NK-92 (cell line): ENCODE measurements around the gene HELB.
"Not testable (repeated sequence)": the region's sequence is repeated elsewhere in the genome, so short reads cannot be mapped to it uniquely, and the experiment has no call there.

Experiments
- DNase-seq: peaks from one replicate; lab custom pipeline; 2025; ENCODE audit not compliant: unreplicated experiment; lab: John Stamatoyannopoulos, UW

HELB gene

GRCh38 chr12:66302827-66303169 lies 505 bp downstream of the HELB start:
- no peak for DNase-seq

DNA sequence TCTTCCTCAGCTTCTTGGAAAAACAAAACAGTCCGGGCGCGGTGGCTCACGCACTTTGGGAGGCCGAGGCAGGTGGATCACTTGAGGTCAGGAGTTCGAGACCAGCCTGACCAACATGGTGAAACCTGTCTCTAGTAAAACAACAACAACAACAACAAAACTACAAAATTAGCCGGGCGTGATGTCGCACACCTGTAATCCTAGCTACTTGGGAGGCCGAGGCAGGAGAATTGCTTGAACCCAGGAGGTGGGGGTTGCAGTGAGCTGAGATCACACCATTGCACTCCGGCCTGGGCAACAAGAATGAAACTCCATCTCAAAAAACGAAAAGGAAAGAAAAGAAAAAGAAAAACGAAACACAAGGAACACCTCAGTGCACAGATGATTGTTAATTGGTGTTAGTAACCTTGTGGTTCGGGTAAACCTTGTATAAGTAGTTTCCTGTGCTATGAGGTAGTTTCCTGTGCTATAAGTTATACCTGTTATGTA lies 1.1 kb downstream of the HELB start:
- not testable (repeated sequence) for DNase-seq

DNA sequence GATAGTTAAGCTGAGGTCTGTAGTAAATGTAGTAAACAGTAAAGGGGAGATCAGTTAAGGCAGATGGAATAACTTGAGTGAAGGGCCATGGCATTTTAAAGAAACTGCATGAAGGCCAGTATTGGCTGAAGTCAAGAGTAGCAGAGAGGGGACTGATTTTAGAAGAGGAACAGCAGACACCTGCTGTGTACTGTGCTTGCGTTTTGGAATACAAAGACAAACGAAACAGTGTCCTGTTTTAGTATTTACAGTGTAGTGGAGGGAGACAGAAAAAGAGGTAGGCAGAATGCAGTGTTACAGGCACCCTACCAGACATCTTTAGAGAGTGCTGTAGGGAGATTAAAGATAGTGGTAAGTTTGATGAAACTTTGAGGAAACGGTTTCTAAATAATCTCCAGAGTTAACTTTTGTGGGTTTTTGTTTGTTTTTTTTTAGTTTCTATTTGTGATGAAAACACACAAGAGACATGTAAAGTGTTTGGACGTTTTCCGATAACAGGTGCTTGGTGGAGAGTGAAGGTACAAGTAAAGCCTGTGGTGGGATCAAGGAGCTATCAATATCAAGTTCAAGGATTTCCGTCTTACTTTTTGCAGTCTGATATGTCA lies 2.1 kb downstream of the HELB start:
- DNase-seq: no peak

DNA sequence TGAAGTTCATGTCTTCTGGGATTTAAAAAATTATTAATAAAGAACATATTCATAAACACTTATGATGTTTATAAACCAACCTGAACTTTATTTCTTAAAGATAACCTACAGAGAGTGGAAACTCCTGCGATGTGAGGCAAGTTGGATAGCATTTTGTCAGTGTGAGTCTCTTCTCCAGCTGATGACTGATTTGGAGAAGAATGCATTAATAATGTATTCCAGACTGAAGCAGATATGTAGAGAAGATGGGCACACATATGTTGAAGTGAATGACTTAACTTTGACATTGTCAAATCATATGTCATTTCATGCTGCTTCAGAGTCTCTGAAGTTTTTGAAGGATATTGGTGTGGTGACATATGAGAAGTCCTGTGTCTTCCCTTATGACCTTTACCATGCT lies 7.3 kb downstream of the HELB start:
- no peak for DNase-seq

GRCh38 chr12:66312189-66312588 lies 9.9 kb downstream of the HELB start:
- no peak for DNase-seq

GRCh38 chr12:66314278-66314677 lies 12.0 kb downstream of the HELB start:
- no peak for DNase-seq

- no peak for DNase-seq
Measured at GRCh38 chr12:66319266-66319954, 17.1 kb downstream of the HELB start.

DNA sequence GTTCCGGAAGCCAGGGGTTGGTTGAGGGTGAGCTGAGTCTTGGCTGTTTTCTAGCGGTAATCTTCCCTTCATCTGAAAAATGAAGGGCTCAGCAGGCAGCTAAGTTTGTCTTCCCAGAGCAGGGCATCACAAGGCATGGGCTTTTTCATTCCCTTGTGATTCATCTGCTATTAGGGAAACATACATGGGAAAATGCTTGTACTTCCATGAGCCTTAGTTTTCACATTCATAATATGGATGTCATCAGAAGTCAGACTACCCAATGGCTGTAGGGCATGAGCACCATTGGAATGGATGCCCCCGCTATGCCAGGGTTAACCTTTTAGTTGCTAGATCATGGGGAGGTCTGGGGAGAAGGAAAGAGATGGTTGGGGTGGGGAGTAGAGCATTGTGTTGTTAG lies 18.7 kb downstream of the HELB start:
- DNase-seq: no peak

- no peak for DNase-seq
Measured at GRCh38 chr12:66321435-66321834, 19.1 kb downstream of the HELB start.

- DNase-seq: no peak
Measured at GRCh38 chr12:66323017-66323416, 20.7 kb downstream of the HELB start.

DNA sequence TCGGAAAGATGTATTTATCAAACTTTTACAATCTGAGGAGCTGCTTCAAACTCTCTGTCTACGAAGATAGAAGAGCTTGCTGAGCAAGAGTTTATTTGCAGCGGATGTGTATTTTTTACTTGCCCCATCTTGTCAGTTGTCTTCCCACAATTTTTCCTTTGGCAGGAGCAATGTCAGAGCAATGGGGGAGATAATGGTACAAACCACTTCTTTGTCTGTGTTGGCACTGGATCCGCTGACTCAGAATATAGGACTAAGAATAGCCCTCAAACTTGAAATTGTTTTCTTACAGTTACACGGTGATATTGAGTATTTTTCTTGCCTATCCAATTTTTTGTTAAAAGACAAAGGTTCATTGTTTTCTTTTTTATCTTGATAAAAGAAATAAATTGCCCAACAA lies 27.6 kb downstream of the HELB start:
- no peak for DNase-seq

DNA sequence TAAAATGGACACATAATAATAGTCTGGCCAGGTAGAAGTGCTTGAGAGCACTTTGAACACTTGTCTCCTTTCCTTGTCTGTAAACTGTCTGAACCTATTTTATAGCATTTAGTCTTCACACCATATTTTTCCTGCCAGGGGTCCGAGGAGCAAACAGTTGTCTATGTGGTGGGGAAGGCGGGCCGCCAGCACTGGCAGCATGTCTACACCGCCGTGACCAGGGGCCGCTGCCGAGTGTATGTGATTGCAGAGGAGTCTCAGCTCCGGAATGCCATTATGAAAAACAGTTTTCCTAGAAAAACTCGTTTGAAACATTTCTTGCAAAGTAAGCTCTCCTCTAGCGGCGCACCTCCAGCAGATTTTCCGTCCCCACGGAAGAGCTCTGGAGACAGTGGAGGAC lies 28.7 kb downstream of the HELB start:
- no peak for DNase-seq

DNA sequence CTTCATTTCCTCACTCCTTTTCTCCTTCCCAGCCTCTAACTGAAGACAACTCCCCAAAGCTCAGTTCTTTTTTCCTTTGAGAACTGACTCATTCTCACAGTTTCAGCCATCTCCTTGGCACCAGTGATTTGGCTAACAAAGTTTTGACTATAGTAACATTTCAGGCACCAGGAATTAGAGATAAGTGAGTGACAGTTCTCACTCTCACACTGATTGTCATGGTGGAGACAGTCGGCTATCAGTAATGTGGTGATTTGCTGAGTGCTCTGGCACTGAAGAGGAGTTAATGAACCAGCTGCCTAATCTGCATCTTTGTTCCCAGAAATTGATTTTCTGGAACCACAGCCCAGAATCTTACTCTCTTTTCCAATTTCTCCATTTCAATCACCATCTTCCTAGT lies 29.5 kb downstream of the HELB start:
- DNase-seq: no peak

DNA sequence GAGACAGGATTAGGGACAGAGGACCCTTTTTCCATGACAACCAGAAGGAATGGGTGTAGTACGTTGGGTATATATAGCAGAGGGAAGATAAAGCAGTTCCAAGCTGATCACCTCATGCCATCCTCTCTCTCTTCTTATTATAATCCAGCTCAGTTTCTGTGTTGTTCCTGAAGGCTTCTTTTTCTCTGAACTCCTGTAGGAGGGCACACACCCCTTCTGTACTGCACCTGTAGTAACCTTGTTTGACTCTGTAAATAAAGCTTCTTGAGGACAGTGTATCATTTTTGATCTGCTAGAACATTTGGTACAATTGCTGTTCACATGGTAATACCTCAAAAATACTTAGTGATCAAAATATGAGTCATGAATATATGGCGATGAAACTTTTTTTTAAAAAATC lies 33.5 kb downstream of the HELB start:
- DNase-seq: no peak

- no peak for DNase-seq
Measured at GRCh38 chr12:66337381-66338010, 35.2 kb downstream of the HELB start.

GRCh38 chr12:66340131-66340530 lies 37.8 kb downstream of the HELB start:
- DNase-seq: no peak

DNA sequence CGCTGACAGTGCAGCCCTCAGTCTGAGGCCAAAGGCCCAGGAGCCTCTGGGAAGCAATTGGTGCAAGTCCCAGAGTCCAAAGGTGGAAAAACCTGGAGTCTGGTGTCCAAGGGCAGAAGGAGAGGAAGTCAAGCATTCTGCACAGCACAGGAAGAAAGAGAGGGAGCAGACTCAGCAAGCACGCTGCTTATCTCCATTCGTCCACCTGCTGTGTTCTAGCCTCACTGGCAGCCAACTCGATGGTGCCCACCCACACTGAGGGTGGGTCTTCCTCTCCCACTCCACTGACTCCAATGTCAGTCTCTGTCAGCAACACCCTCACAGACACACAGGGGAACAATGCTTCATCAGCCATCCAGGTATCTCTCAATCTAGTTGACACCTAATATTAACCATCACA lies 38.8 kb downstream of the HELB start:
- no peak for DNase-seq

DNA sequence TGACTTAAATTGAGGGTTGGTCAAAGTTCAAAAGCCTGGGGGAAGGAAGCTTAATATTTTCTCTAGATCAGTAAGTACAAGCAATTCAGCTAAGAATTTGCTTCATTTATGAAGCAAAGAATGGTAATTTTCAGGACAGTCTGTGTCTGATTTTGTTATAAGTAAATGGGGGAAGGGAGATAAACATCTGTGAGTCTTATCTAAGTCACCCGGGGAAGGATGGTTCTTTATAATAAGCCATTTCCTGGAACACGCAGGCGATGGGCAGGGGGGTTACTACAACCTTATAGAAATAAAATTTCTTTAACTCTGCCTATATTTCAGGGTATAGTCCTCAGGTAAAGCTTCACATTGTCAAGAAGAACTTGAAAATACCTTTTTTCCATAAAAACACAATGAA lies 42.9 kb downstream of the HELB start:
- DNase-seq: no peak

- no peak for DNase-seq
Measured at GRCh38 chr12:66345956-66346355, 43.7 kb downstream of the HELB start.

DNA sequence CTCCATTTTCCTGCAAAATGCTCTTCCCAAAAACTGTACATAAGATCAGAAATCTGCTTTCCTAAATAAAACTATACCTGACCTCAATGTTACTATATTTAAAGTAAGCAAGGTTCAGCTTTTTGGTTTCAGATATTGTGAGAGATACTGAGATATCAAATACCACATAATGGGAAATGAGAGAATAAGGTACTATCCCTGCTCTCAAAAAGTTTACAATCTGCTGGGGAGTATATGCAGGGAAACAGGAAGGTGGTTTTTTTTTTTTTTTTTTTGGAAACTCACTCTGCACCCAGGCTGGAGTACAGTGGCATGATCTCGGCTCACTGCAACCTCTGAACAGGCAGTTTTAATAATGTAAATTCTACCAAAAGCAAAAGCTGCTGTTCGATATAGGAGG lies 49.0 kb downstream of the HELB start:
- no peak for DNase-seq

GRCh38 chr12:66352197-66352596 lies 49.9 kb downstream of the HELB start:
- no peak for DNase-seq

GRCh38 chr12:66352899-66353298 lies 50.6 kb downstream of the HELB start:
- DNase-seq: no peak

- no peak for DNase-seq
Measured at GRCh38 chr12:66354291-66354690, 52.0 kb downstream of the HELB start.
